A549 (cell line): ENCODE measurements around the gene CD34. TPM values are rescaled to one million over a fixed set of nuclear protein-coding genes. Genes with fewer than 3 reads are reported as not detected.

Experiments
- ATAC-seq, 2 experiments: fragments of 200-7000 bp in 1 of 2; fragments of >200 bp in 1 of 2; cut with Nextera tagmentation in 1 of 2; cut with Tn5 transposase in 1 of 2; 3 replicates each; pipeline versions ENCODE4 v1.8.0 to v1.9.1; 2018 to 2020; ENCODE audit warnings: mild to moderate bottlenecking in 1 of 2, moderate library complexity in 1 of 2
- CTCF ChIA-PET: fragments of 300-600 bp; sonication (Branson Sonifier 250); formaldehyde crosslinking; extraction: SDS; loops from one replicate; lab custom pipeline; 2021; ENCODE audit warnings: antibody characterized with exemption, inconsistent platforms; lab: Yijun Ruan, JAX
- POLR2A ChIA-PET: fragments of 350-600 bp; formaldehyde crosslinking; extraction: SDS; loops from one replicate; lab custom pipeline; 2021; ENCODE audit warnings: antibody characterized with exemption, inconsistent platforms; lab: Yijun Ruan, JAX
- DNase-seq, 2 experiments: peaks; one replicate each; pipeline versions ENCODE4 v3.0.0 to v3.0.0-alpha.2; 2011 to 2016; ENCODE audit warnings: low read depth in 1 of 2, low spot score in 1 of 2
- FAIRE-seq: peaks from 2 replicates; lab custom pipeline; 2011; peaks lifted over from hg19 to GRCh38; lab: Jason Lieb, UNC
- H3K27ac ChIP-seq, 2 experiments: fragments of >200 bp; sonication (Bioruptor Twin); formaldehyde crosslinking; 3 replicates each; pipeline ENCODE4 v1.5.1; 2016 to 2017
- H3K4me1 ChIP-seq: fragments of >200 bp; sonication (Bioruptor Twin); formaldehyde crosslinking; 3 replicates; pipeline ENCODE4 v1.6.1; 2016
- H3K4me2 ChIP-seq: fragments of >200 bp; sonication (Bioruptor Twin); formaldehyde crosslinking; 3 replicates; pipeline ENCODE4 v1.6.1; 2016
- H3K4me3 ChIP-seq: fragments of >200 bp; sonication (Bioruptor Twin); formaldehyde crosslinking; 3 replicates; pipeline ENCODE4 v1.5.1; 2016
- H3K9me3 ChIP-seq: fragments of >200 bp; sonication (Bioruptor Twin); formaldehyde crosslinking; 3 replicates; pipeline ENCODE4 v1.6.1; 2016
- BCL3 ChIP-seq: fragments of >200 bp; sonication (Bioruptor Twin); formaldehyde crosslinking; IDR thresholded peaks from 3 replicates; pipeline ENCODE4 v1.6.1; 2016
- CEBPB ChIP-seq, 2 experiments: fragments of >200 bp in 1 of 2; sonication (Bioruptor Twin) in 1 of 2; formaldehyde crosslinking in 1 of 2; IDR thresholded peaks; 2 replicates each; pipeline ENCODE4 v1.6.1; 2012 to 2016
- CTCF ChIP-seq: fragments of >200 bp; sonication (Bioruptor Twin); formaldehyde crosslinking; IDR thresholded peaks from 3 replicates; pipeline ENCODE4 v1.5.1; 2016
- E2F6 ChIP-seq: IDR thresholded peaks from 2 replicates; pipeline ENCODE4 v1.6.1; 2012; ENCODE audit warnings: low read depth, borderline replicate concordance
- ELK1 ChIP-seq: fragments of 150-350 bp; IDR thresholded peaks from 2 replicates; pipeline ENCODE4 v1.6.1; 2014; ENCODE audit warnings: low read depth, mild to moderate bottlenecking, low read length
- EP300 ChIP-seq, 2 experiments: fragments of >200 bp; sonication (Bioruptor Twin); formaldehyde crosslinking; IDR thresholded peaks; 2 replicates in 1 of 2; 3 replicates in 1 of 2; pipeline ENCODE4 v1.6.1; 2016 to 2017
- GATA3 ChIP-seq: IDR thresholded peaks from 2 replicates; pipeline ENCODE4 v1.6.1; 2012; ENCODE audit warnings: borderline replicate concordance
- HDAC2 ChIP-seq: fragments of 200-600 bp; sonication (generic); IDR thresholded peaks from 2 replicates; pipeline ENCODE4 v1.6.1; 2016
- MAFK ChIP-seq: fragments of 450-650 bp; IDR thresholded peaks from 2 replicates; pipeline ENCODE4 v1.6.1; 2014; ENCODE audit not compliant: partially characterized antibody
- NFE2L2 ChIP-seq: fragments of 150-350 bp; conservative IDR thresholded peaks from 2 replicates; pipeline ENCODE4 v1.6.1; 2014; ENCODE audit warnings: low read length
- NPAS2 ChIP-seq: fragments of 250-450 bp; sonication (Bioruptor Pico); IDR thresholded peaks from 2 replicates; pipeline ENCODE4 v1.8.0; 2022; ENCODE audit warnings: mild to moderate bottlenecking, moderate library complexity, borderline replicate concordance
- NR3C1 ChIP-seq: fragments of >200 bp; sonication (Bioruptor Twin); formaldehyde crosslinking; IDR thresholded peaks from 3 replicates; pipeline ENCODE4 v1.6.1; 2017
- POLR2A ChIP-seq: IDR thresholded peaks from 2 replicates; pipeline ENCODE4 v1.6.1; 2012; ENCODE audit warnings: mild to moderate bottlenecking, low read length
- RAD21 ChIP-seq, 2 experiments: fragments of >200 bp in 1 of 2; sonication (Bioruptor Twin) in 1 of 2; formaldehyde crosslinking in 1 of 2; IDR thresholded peaks in 1 of 2; conservative IDR thresholded peaks in 1 of 2; 2 replicates in 1 of 2; 3 replicates in 1 of 2; pipeline ENCODE4 v1.6.1; 2012 to 2018; ENCODE audit warnings: inconsistent platforms in 1 of 2
- RARB ChIP-seq: fragments of 250-450 bp; sonication (Bioruptor Pico); IDR thresholded peaks from 2 replicates; pipeline ENCODE4 v1.8.0; 2021; ENCODE audit warnings: mild to moderate bottlenecking, moderate library complexity
- REST ChIP-seq: fragments of 200-600 bp; sonication (generic); IDR thresholded peaks from 2 replicates; pipeline ENCODE4 v1.6.1; 2016; ENCODE audit warnings: antibody characterized with exemption, mild to moderate bottlenecking, moderate library complexity
- RNF2 ChIP-seq: fragments of 200-600 bp; sonication (generic); IDR thresholded peaks from 2 replicates; pipeline ENCODE4 v1.6.1; 2016; ENCODE audit warnings: low read depth, mild to moderate bottlenecking, antibody characterized with exemption, moderate library complexity, borderline replicate concordance
- SREBF2 ChIP-seq: fragments of 450-650 bp; IDR thresholded peaks from 2 replicates; pipeline ENCODE4 v1.6.1; 2014; ENCODE audit warnings: mild to moderate bottlenecking, moderate library complexity
- USF2 ChIP-seq: fragments of 450-650 bp; IDR thresholded peaks from 2 replicates; pipeline ENCODE4 v1.6.1; 2014; ENCODE audit warnings: antibody characterized with exemption
- WGBS: methylation state at CpG from one replicate; pipeline ENCODE4 v1.1.6; 2017; ENCODE audit errors: missing lambda C conversion rate; 5-methylcytosine and 5-hydroxymethylcytosine counted together
- polyA plus RNA-seq, 4 experiments: library from polyadenylated mRNA; depleted of rRNA in 3 of 4; stranded (reverse); fragments of >200 nt; fragmentation: RNase III in 1 of 4; extraction: RNeasy Plus Mini Kit Qiagen cat#74134 plus additional on column Dnase treatment in 1 of 4; gene quantifications; 2 replicates in 3 of 4; 3 replicates in 1 of 4; pipeline ENCODE4 v1.2.3, GENCODE V29; 2011 to 2017

CD34 gene
- polyA plus RNA-seq, 2 of the 4 experiments (the other 2 are of a cell fraction): 0.05 TPM; not detected in 1

- Histone ChIP-seq H3K4me1 (peaks cover 14% of the 10 kb centered on the region), H3K27ac (no peak overlapping the region), H3K4me2 (no peak overlapping the region), H3K4me3 (no peak overlapping the region), H3K9me3 (no peaks in the 10 kb centered on the region)
- ATAC-seq (no peak), DNase-seq (no peak), FAIRE-seq (no peak)
- TF ChIP-seq MAFK: no peak
- no peak for TF ChIP-seq NFE2L2
- no peak for TF ChIP-seq RARB (CRISPR knock-in tag)
- no peak for TF ChIP-seq NR3C1
- no peak for TF ChIP-seq ELK1
- TF ChIP-seq CTCF: no peak
- TF ChIP-seq HDAC2: no peak
- no peak for TF ChIP-seq POLR2A
- no peak for TF ChIP-seq GATA3
- TF ChIP-seq RAD21 (conservative IDR thresholded peaks at IDR 0.05 in 1 of 2, IDR thresholded peaks at IDR 0.05 in 1 of 2): no peak
- TF ChIP-seq SREBF2: no peak
- TF ChIP-seq USF2: no peak
- no peak for TF ChIP-seq REST
- no peak for TF ChIP-seq E2F6
- no peak for TF ChIP-seq RNF2
- TF ChIP-seq CEBPB (IDR thresholded peaks at IDR 0.05): no peak
- TF ChIP-seq BCL3: no peak
- no peak for TF ChIP-seq EP300 (IDR thresholded peaks at IDR 0.05)
- no peak for TF ChIP-seq NPAS2 (CRISPR knock-in tag)
- WGBS: 85% methylated on average over 9 of the region's 9 CpGs
- POLR2A ChIA-PET: no interaction called here
- CTCF ChIA-PET: interaction anchor here (1.1 to 6.5 kb wide), 5 partner anchors 16 to 110 kb away, joined by 3 to 35 read pairs (median 3); no protein-coding TSS in a partner anchor
These were observed 58.2 kb downstream of the CD34 start for GRCh38 chr1:207852576-207853371.
